Keratinocyte (primary cell): Measurements from ENCODE around the gene FOXI1. TPM values are rescaled to one million over a fixed set of nuclear protein-coding genes. Genes with fewer than 3 reads are reported as not detected.

Experiments
- DNase-seq: peaks from one replicate; pipeline ENCODE4 v3.0.0-alpha.2; 2011; ENCODE audit warnings: low read depth, missing footprints, low spot score
- FAIRE-seq: peaks from 2 replicates; lab custom pipeline; 2011; peaks lifted over from hg19 to GRCh38; lab: Jason Lieb, UNC
- H2AFZ ChIP-seq: 2 replicates; pipeline ENCODE4 v1.6.0; 2012; ENCODE audit warnings: low read length, control low read depth, inconsistent platforms; ENCODE audit not compliant: control insufficient read depth
- H3K27ac ChIP-seq: 2 replicates; pipeline ENCODE4 v1.5.1; 2011; ENCODE audit warnings: low read length; ENCODE audit not compliant: control insufficient read depth, insufficient read depth
- H3K27me3 ChIP-seq: 3 replicates; pipeline ENCODE4 v1.6.0; 2011; ENCODE audit warnings: low read length; ENCODE audit not compliant: control insufficient read depth, insufficient read depth; ENCODE audit errors: extremely low read depth
- H3K36me3 ChIP-seq, 2 experiments: 2 replicates in 1 of 2; 3 replicates in 1 of 2; pipeline ENCODE4 v1.5.1; 2011; ENCODE audit warnings: low read length in 2 of 2, mild to moderate bottlenecking in 1 of 2; ENCODE audit not compliant: control insufficient read depth in 2 of 2, insufficient read depth in 2 of 2; ENCODE audit errors: extremely low read depth in 1 of 2
- H3K4me1 ChIP-seq: 3 replicates; pipeline ENCODE4 v1.5.1; 2011; ENCODE audit warnings: low read length; ENCODE audit not compliant: control insufficient read depth, insufficient read depth; ENCODE audit errors: extremely low read depth
- H3K4me2 ChIP-seq: 3 replicates; pipeline ENCODE4 v1.6.0; 2011; ENCODE audit warnings: low read depth, low read length; ENCODE audit not compliant: control insufficient read depth, insufficient read depth; ENCODE audit errors: extremely low read depth
- H3K4me3 ChIP-seq, 3 experiments: fragments of 200-600 bp in 1 of 3; sonication (generic) in 1 of 3; 2 replicates in 2 of 3; 3 replicates in 1 of 3; pipeline ENCODE4 v1.5.1; 2011 to 2016; ENCODE audit warnings: low read length in 3 of 3, mild to moderate bottlenecking in 3 of 3, control low read depth in 2 of 3, inconsistent platforms in 1 of 3, low read depth in 1 of 3, mixed read lengths in 1 of 3, mixed run types in 1 of 3, moderate library complexity in 1 of 3; ENCODE audit not compliant: control insufficient read depth in 2 of 3, insufficient read depth in 2 of 3; ENCODE audit errors: extremely low read depth in 1 of 3
- H3K79me2 ChIP-seq: 2 replicates; pipeline ENCODE4 v1.6.0; 2012; ENCODE audit warnings: low read length; ENCODE audit not compliant: control insufficient read depth, insufficient read depth
- H3K9ac ChIP-seq: 3 replicates; pipeline ENCODE4 v1.6.0; 2011; ENCODE audit warnings: low read length; ENCODE audit not compliant: control insufficient read depth, insufficient read depth; ENCODE audit errors: extremely low read depth
- H3K9me1 ChIP-seq: 3 replicates; pipeline ENCODE4 v1.6.0; 2011; ENCODE audit warnings: low read length; ENCODE audit not compliant: control insufficient read depth, insufficient read depth; ENCODE audit errors: extremely low read depth
- H3K9me3 ChIP-seq: 2 replicates; pipeline ENCODE4 v1.5.1; 2012; ENCODE audit warnings: low read depth, low read length; ENCODE audit not compliant: control insufficient read depth
- H4K20me1 ChIP-seq: 3 replicates; pipeline ENCODE4 v1.6.0; 2011; ENCODE audit warnings: low read length; ENCODE audit not compliant: control insufficient read depth, insufficient read depth; ENCODE audit errors: extremely low read depth
- EZH2 ChIP-seq: IDR thresholded peaks from one replicate; pipeline ENCODE4 v1.6.1; 2012; ENCODE audit warnings: inconsistent platforms, mild to moderate bottlenecking, low read length, moderate library complexity
- dilution Hi-C: fragments of 300-500 bp; cut with MboI; formaldehyde crosslinking; loops from one replicate; pipeline ENCODE4 v1.7.0; 2020; ENCODE audit warnings: low sequenced_read_pairs; ENCODE audit not compliant: extremely low pct_ligation_motif_present
- polyA plus RNA-seq, 5 experiments: library from polyadenylated mRNA; depleted of rRNA in 3 of 5; stranded (reverse) in 3 of 5; stranded (forward) in 1 of 5; unstranded in 1 of 5; fragments of >200 nt; gene quantifications; 1 replicate in 1 of 5; 2 replicates in 3 of 5; 3 replicates in 1 of 5; pipeline versions ENCODE4 v1.2.1 to v1.2.3, GENCODE V29; 2011 to 2012; ENCODE audit warnings: missing spikeins in 2 of 5, low read depth in 1 of 5, low replicate concordance in 1 of 5
- TF ChIP-seq, protein P1 (sequence below), 3 experiments: IDR thresholded peaks in 1 of 3; conservative IDR thresholded peaks in 1 of 3; optimal IDR thresholded peaks in 1 of 3; 2 replicates in 2 of 3; 3 replicates in 1 of 3; pipeline versions ENCODE3 to v1.5.1; 2011; ENCODE audit warnings: low read length in 3 of 3, mild to moderate bottlenecking in 3 of 3, moderate library complexity in 2 of 3, control low read depth in 1 of 3, inconsistent platforms in 1 of 3; ENCODE audit not compliant: insufficient read depth in 2 of 3; ENCODE audit errors: extremely low read depth in 1 of 3

FOXI1 gene
- polyA plus RNA-seq, 1 donor (not counting 4 experiments of a cell fraction or from before 2014, with no cell fraction given) = not detected

DNA sequence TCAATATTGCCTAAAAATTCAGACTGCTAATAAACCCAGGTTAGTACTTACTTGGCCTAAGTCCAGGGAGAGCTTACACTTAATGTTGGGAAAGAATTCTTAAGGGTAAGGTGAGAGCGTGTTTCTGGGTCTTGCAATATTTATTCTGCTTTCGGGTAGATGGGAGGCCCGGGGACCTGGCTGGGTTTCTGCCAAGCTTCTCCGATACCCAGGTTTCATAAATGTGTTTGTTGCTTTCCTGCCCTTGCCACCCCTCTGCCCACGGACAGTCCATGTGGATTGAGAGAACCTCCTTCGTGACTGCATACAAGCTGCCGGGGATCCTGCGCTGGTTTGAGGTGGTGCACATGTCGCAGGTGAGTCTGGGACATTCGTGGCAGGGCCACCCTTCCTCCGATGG is 48.4 kb upstream of the FOXI1 start:
- H3K79me2 ChIP-seq = no peaks in the 10 kb centered on the region
- no peak overlapping the region for H3K9ac ChIP-seq
- H3K36me3 ChIP-seq = no peaks in the 10 kb centered on the region
- no peaks in the 10 kb centered on the region for H3K9me1 ChIP-seq
- no peak overlapping the region for H3K27ac ChIP-seq
- FAIRE-seq (no peak), DNase-seq (no peak)
- no peaks in the 10 kb centered on the region for H3K9me3 ChIP-seq
- H4K20me1 ChIP-seq = no peaks in the 10 kb centered on the region
- H3K4me2 ChIP-seq = no peak overlapping the region
- no peaks in the 10 kb centered on the region for H3K27me3 ChIP-seq
- TF ChIP-seq, protein P1, sequence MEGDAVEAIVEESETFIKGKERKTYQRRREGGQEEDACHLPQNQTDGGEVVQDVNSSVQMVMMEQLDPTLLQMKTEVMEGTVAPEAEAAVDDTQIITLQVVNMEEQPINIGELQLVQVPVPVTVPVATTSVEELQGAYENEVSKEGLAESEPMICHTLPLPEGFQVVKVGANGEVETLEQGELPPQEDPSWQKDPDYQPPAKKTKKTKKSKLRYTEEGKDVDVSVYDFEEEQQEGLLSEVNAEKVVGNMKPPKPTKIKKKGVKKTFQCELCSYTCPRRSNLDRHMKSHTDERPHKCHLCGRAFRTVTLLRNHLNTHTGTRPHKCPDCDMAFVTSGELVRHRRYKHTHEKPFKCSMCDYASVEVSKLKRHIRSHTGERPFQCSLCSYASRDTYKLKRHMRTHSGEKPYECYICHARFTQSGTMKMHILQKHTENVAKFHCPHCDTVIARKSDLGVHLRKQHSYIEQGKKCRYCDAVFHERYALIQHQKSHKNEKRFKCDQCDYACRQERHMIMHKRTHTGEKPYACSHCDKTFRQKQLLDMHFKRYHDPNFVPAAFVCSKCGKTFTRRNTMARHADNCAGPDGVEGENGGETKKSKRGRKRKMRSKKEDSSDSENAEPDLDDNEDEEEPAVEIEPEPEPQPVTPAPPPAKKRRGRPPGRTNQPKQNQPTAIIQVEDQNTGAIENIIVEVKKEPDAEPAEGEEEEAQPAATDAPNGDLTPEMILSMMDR (optimal IDR thresholded peaks at IDR 0.05 in 1 of 3, IDR thresholded peaks at IDR 0.05 in 1 of 3, conservative IDR thresholded peaks at IDR 0.05 in 1 of 3; ENCODE audit: extremely low read depth in 1 of 3, insufficient read depth in 2 of 3, low read length in 3 of 3) = no peak
- no peak for TF ChIP-seq EZH2
- dilution Hi-C loops = no loop called here
- H3K4me3 ChIP-seq = no peak overlapping the region
- no peaks in the 10 kb centered on the region for H3K4me1 ChIP-seq
- no peak overlapping the region for H2AFZ ChIP-seq

DNA sequence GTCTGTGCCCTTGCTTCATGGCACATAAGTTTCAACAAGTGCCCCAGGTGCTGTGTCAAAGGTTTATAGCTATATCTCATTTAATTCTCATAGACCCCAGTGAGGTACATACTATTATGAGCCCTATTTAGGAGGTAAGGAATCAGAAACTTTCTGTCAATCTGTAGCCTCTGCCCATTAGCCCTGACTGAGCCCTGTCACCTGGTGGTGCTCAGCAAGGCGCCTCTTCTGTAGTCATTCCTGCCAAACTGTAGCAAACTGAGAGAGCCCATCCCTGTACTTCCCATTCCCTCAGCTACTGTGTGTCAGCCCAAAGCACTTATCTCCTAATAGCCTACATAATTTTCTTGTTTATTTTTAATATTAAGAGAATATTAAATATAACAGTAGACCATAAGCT is 46.5 kb upstream of the FOXI1 start:
- Histone ChIP-seq H3K79me2 (no peaks in the 10 kb centered on the region), H2AFZ (no peak overlapping the region), H3K9ac (no peak overlapping the region), H3K36me3 (no peaks in the 10 kb centered on the region), H3K9me3 (no peaks in the 10 kb centered on the region), H3K9me1 (no peaks in the 10 kb centered on the region), H3K4me2 (no peak overlapping the region), H3K27me3 (no peaks in the 10 kb centered on the region), H3K27ac (no peak overlapping the region), H4K20me1 (no peaks in the 10 kb centered on the region), H3K4me3 (no peak overlapping the region), H3K4me1 (no peaks in the 10 kb centered on the region)
- DNase-seq (no peak), FAIRE-seq (no peak)
- dilution Hi-C loops = no loop called here
- TF ChIP-seq, protein P1 (optimal IDR thresholded peaks at IDR 0.05 in 1 of 3, IDR thresholded peaks at IDR 0.05 in 1 of 3, conservative IDR thresholded peaks at IDR 0.05 in 1 of 3; ENCODE audit: extremely low read depth in 1 of 3, insufficient read depth in 2 of 3, low read length in 3 of 3) = no peak
- no peak for TF ChIP-seq EZH2
